NCI-H2227 treated with DMSO at 0.1 percent for 48 hours (cell line): Measurements from ENCODE around the gene GRIA2.
"Not testable (repeated sequence)": the region's sequence is repeated elsewhere in the genome, so short reads cannot be mapped to it uniquely, and the experiment has no call there.

ENCODE experiments used
- DNase-seq: peaks from one replicate; lab custom pipeline; 2025; lab: John Stamatoyannopoulos, UW

Gene GRIA2

DNA sequence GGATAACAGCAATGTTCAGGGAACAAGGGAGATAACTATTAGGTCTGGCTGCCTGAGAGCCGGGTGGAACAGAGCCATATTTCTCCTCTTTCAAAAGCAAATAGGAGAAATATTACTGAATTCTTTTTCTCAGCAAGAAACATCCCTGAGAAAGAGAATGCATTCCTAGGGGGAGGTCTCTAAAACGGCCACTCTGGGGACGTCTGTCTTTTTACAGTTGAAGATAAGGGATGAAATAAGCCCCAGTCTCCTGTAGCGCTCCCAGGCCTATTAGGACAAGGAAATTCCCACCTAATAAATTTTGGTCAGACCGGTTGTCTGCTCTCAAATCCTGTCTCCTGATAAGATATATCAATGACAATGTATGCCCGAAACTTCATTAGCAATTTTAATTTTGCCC is 37.6 kb downstream of the GRIA2 start:
- DNase-seq = not testable (repeated sequence)

GRCh38 chr4:157265281-157265680 is 44.8 kb downstream of the GRIA2 start:
- DNase-seq = no peak

DNA sequence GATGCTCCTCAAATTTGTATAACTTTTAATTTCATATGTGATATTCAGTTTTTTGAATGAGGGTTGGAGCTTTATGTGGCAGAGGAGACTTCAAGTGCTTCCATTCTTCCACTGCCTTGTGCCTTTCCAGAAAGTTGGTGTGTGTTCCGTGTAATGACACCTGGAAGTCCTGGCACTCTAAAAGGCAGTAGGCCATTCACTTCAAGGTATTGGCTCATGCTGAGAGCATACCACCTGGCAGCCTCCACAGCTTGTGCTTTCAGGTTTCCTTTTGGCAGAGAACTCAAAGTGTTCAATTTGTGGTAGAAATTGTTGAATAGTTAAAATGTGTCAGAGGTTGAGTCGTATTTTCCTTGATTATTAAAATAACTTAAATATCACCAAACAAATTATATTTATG is 49.6 kb downstream of the GRIA2 start:
- no peak for DNase-seq

GRCh38 chr4:157270552-157270951 is 50.0 kb downstream of the GRIA2 start:
- no peak for DNase-seq

DNA sequence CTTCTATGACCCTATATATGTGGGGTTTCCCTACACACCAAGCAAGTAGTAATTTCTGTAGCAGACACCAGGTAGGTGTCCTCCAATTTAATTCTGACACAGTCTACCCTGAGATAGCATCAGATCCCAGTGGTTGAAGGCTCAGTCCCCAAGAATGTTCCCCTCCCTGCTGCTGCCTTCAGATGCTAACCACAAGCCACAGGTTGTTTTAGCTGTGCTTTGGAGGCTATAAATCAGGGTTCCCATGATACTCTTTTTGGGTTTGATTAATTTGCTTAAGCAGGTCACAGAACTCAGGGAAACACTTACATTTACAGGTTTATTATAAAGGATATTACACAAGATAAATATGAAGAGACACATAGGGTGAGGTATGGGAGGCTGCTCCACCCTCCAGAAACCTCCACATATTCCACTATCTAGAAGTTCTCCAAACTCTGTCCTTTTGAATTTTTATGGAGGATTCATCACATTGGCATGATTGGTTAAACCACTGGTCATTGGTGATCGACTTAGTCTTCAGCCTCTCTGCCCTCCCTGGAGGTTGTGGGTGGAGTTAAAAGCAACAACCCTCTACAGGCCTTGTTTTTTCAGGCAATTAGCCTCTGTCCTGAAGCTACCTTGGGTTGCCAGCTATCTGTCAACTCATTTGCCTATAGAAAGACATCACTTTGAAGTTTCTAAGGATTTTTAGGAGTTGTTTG is 50.8 kb downstream of the GRIA2 start:
- DNase-seq = no peak

DNA sequence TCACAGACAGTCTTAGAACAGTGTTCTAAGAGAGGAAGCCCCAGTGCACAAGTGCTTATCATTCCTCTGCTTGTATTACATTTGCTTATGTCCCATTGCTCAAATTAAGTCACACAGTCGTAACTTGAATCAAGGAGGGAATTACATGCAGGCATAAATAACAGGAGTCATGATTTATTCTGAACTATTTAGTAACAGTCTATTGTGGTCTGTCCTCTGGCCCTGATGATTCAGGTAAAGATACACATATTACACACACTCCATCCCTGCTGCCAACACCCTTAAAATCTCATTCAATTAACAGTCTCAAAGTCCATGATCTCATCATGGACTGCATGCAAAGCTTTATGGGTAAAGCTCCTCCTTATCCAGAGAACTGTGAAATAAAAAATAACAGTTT is 60.1 kb downstream of the GRIA2 start:
- DNase-seq = no peak

DNA sequence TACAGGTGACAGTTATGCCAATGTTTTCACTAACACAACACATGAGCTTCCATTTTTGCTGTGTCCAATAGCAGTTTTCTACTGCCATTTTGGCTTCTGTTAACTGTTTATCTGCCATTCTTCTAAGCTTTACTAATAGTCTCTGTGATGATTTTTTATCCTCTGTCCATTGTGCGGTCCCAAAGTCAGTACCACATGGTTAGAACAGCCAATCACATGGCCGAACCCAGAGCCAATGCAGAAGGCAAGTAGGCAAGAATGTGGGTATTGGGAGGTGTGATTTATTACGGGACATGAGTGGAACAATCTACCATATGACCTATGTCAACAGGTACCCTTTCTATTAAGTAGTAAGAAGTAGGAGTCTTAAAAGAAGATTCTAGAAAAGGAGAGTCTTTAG is 61.5 kb downstream of the GRIA2 start:
- no peak for DNase-seq

DNA sequence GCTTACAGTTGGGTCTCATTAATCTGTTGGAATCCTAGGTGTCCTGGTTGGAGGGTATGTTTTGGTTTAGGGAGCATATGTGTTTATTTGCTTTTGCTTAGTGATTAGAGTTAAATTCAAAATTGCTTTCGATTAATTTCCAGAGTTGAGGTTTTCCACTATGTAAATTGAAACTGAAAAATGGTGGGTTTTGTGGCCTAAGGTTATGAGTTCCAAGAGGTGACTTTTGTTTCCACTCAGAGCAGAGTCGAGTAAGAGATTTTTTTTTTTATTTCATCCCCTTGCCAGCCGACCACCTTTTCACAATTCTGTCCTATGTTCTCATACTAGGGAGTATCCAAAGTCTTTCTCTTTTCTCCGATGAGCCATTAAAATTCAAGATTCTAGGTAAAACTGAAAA is 66.9 kb downstream of the GRIA2 start:
- DNase-seq = no peak

GRCh38 chr4:157290622-157291021 is 70.1 kb downstream of the GRIA2 start:
- DNase-seq = no peak

DNA sequence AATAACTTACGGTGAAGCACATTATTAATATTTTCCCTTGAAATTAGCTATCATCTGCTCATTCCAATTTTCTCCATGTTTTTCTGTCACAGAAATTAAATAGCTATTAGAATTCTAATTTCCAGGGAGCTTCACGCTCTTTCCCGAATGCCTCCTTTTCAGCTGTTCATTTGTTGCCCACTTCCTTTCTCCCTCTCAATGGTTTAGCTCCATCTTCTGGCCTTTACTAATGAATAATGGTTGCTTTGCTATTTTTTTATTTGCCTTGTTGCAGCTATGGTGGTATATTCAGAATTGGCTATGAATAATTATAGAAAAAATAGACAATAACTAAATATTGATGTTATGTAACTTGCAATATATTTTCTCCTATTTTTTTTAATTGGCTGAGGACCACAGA is 70.5 kb downstream of the GRIA2 start:
- peak; percentile 40 for DNase-seq

DNA sequence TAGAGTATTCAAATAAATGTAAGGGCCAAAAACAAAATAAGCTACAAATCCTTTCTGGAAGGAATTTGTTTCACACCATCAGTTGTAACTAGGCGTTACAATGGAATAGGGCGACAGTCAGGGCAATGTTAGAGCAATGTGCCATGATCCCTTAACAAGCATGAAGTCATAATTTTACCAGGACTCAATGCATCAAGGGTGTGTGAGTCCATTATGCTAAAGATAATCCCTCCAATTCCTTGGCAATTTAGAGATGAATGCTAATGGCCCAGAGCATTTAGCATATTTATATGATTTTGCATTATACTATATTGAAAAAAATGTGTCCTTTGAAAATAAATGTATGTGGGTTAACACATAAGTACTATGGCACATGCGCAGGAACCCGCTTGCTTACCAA is 73.1 kb downstream of the GRIA2 start:
- DNase-seq = no peak

- DNase-seq = no peak
Measured at GRCh38 chr4:157294575-157294974, 74.0 kb downstream of the GRIA2 start.

DNA sequence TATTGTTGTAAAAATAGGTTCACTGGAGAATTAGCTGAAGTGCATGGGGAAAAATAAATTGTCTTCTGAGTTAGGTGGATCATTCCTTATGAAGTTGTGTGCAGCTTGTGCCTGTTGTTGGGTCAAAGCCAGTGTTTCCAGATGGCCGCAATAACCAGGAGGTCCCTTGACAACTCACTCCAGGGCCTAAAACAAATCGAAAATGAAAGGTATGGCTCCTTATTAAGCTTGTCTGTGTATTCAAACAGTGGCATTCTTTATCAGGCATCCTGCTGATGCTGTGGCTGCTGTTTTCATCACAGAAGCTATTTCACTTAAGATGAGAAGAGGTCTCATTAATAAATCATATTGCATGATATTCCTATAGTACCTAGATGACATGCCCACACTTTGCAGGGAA is 80.2 kb downstream of the GRIA2 start:
- no peak for DNase-seq

DNA sequence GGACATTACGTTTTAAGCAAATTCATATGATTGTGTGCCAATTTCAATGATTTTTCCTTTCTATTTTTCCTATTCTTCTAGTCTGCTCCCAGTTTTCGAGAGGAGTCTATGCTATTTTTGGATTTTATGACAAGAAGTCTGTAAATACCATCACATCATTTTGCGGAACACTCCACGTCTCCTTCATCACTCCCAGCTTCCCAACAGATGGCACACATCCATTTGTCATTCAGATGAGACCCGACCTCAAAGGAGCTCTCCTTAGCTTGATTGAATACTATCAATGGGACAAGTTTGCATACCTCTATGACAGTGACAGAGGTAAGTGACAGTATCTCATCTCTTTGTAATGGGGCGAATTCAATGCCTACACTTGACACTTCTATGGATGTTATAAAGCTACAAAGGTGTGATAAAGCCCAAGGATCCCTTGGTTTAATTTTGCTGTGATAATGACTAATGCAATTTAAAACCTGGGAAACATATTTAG is 83.0 kb downstream of the GRIA2 start:
- DNase-seq = no peak

GRCh38 chr4:157304769-157305168 is 84.2 kb downstream of the GRIA2 start:
- no peak for DNase-seq

DNA sequence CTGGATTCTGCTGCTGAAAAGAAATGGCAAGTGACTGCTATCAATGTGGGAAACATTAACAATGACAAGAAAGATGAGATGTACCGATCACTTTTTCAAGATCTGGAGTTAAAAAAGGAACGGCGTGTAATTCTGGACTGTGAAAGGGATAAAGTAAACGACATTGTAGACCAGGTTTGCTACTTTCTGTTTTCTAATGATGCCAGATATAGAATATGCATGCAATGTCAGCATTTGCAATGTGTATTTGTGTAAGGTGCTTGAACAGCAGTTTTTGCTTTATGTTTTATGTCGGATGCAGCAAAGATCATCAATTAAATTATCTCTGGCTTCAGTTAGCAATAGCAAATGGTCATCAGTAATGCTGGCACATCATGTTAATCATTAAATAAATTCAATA is 92.2 kb downstream of the GRIA2 start:
- DNase-seq = no peak

- no peak for DNase-seq
Measured at GRCh38 chr4:157314906-157315305, 94.4 kb downstream of the GRIA2 start.

GRCh38 chr4:157315968-157316367 is 95.4 kb downstream of the GRIA2 start:
- no peak for DNase-seq

GRCh38 chr4:157320092-157320491 is 99.6 kb downstream of the GRIA2 start:
- DNase-seq = no peak

DNA sequence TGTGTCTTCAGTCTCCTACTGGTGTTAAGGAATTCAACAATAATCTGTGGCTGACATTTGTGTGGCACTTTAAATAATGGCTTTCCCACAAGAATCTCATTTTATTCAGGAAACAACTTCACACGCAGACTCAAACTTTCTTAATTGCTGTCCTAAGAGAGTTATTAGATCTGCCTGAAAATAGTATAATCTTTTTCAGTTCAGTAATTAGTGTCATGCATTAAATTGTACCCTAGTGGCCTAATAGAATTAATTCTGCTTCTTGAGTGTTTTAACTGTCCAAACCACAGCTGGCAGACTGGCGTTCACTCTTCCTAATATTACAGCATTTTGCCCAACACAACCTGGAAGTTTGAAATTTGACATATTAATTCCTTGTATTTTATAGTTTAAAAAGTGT is 107.1 kb downstream of the GRIA2 start:
- DNase-seq = no peak

DNA sequence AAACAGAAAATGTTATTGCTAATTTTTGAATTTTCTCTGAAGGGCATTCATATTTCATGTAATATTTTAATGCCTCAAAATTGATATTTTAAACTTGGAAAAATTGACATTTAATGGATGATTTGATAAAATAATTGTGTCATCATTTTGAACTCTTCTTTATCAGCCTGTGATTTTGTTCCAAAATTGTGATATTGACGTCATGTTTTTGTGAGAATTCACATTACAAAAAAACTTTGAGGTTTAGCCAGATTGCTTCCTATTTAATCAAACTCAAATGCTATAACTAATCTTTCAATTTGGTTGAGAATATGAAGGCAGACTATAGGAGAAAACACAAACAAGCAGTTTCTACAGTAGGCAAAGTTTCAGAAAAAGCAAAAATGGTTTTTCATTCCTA is 137.4 kb downstream of the GRIA2 start:
- no peak for DNase-seq

DNA sequence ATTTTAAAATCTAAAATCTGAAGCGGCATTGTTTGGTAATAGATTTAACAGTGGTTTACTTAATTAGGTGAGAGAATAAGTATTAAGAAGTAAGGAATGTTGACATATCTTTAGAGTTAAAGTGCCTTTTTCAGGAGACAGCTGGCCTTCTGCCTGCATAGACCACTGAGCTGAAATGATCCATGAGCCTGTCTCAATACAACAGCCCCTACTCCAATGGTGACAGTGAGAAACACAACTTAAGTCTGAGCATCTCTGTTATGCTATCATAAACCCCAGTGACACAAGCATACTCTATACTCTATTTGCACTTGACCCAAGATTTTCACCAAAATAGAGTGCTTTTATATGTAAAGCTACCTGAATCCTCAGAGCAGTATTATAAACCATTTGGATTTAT is 137.9 kb downstream of the GRIA2 start:
- DNase-seq = no peak

- DNase-seq = no peak
Measured at GRCh38 chr4:157358851-157359250, 138.3 kb downstream of the GRIA2 start.

GRCh38 chr4:157363360-157363759 is 142.8 kb downstream of the GRIA2 start:
- DNase-seq = no peak
